Eye (tissue), 1 donor: Measurements from ENCODE around the gene INPP5E.
A peak's percentile ranks its signal among the peaks of the same experiment; 100 is the strongest.
"Not testable (repeated sequence)": the region's sequence is repeated elsewhere in the genome, so short reads cannot be mapped to it uniquely, and the experiment has no call there.

ENCODE experiments used
- DNase-seq: peaks from one replicate; pipeline ENCODE4 v3.0.0-alpha.2; 2015

INPP5E gene

DNA sequence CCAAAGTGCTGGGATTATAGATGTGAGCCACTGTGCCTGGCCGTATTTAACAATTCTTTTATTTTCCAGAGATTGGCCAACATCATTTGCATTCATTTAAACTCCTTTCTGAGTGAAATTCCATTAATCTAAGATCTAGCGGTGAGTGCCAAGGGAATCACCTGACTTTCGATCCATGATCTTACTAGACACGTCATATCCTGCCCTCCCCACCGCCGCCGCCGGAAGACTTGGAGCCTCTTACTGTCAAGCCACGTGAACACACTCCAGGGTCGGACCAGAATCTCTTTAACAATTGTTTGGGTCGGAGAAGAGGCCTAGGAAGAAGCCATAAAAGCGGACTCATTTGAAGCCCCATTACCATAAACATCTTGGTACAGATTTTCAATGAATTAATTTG, 12.9 kb downstream of the INPP5E start:
- DNase-seq: no peak

DNA sequence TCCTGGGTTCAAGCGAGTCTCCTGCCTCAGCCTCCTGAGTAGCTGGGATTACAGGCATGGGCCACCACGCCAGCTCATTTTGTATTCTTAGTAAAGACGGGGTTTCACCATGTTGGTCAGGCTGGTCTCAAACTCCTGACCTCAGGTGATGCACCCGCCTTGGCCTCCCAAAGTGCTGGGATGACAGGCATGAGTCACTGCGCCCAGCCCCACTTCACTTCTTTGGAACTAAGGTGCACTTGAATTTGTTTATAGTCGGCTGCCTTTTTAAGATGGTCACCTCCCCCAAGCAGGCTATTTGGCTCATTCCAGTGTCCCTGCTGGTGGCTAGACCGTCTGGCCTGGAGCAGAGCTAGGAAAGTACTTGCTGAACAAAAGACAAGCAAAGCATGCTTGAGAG, 14.3 kb downstream of the INPP5E start:
- DNase-seq: not testable (repeated sequence)

- DNase-seq: no peak
Observed at GRCh38 chr9:136424750-136425362, 14.8 kb downstream of the INPP5E start.

- DNase-seq: no peak
Observed at GRCh38 chr9:136423432-136424146, 16.1 kb downstream of the INPP5E start.

- DNase-seq: no peak
Observed at GRCh38 chr9:136422876-136423275, 16.8 kb downstream of the INPP5E start.

GRCh38 chr9:136421791-136422190, 17.9 kb downstream of the INPP5E start:
- no peak for DNase-seq

DNA sequence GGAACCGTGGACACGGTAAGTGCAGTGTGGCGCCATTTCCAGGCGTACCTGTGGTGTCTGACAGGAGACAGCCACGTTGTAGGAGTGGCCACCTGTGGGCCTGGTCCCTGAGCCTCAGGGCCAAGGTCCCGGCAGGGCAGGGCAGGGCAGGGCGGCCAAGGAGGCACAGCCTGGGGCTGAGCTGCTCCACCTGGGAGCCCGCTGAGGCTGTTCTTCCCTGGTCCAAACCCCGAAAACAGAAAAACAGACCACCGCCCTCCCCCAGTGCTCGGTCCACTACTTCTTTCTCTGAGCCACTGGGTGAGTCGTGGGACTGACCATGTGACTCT, 20.6 kb downstream of the INPP5E start:
- DNase-seq: no peak

- no peak for DNase-seq
Observed at GRCh38 chr9:136418182-136419091, 21.2 kb downstream of the INPP5E start.

- DNase-seq: no peak
Observed at GRCh38 chr9:136416914-136417313, 22.7 kb downstream of the INPP5E start.

- no peak for DNase-seq
Observed at GRCh38 chr9:136416427-136416826, 23.2 kb downstream of the INPP5E start.

DNA sequence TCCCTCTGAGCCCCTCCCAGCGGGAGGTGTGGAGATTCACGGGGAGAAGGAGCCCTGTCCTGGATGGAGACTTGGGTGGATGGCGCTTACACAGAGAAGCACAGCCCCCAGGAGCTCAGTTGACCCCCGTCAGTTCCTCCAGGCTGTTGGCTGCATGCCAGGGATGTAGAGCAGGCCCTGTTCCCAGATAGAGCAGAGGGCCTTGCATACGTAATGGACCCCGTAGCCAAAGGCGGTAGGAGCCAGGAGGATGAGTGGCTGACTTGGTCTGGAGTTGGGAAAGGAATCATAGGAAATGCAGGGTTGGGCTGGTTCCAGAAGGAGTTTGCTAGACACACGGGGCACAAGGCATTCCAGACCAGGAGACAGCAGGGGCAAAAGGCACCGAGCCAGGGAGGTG, 26.7 kb downstream of the INPP5E start:
- DNase-seq: no peak

DNA sequence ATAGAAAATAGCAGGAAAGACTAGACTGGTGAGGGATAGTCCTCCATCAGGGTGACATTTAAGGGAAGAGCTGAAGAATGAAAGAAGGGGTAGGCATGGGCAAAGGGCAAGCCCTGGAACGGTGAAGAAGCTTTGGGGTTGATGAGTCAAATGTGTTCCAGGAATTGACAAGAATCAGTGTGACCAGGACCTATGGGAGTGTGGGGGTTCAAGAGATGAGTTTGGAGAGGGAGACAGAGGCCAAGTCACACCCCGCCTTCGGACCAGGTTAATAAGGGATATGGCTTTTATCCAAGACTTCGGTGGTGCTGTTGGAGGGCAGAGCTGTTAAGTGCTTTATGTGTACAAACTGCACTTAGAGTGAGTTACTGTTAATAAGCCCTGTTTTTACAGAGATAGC, 28.3 kb downstream of the INPP5E start:
- no peak for DNase-seq

DNA sequence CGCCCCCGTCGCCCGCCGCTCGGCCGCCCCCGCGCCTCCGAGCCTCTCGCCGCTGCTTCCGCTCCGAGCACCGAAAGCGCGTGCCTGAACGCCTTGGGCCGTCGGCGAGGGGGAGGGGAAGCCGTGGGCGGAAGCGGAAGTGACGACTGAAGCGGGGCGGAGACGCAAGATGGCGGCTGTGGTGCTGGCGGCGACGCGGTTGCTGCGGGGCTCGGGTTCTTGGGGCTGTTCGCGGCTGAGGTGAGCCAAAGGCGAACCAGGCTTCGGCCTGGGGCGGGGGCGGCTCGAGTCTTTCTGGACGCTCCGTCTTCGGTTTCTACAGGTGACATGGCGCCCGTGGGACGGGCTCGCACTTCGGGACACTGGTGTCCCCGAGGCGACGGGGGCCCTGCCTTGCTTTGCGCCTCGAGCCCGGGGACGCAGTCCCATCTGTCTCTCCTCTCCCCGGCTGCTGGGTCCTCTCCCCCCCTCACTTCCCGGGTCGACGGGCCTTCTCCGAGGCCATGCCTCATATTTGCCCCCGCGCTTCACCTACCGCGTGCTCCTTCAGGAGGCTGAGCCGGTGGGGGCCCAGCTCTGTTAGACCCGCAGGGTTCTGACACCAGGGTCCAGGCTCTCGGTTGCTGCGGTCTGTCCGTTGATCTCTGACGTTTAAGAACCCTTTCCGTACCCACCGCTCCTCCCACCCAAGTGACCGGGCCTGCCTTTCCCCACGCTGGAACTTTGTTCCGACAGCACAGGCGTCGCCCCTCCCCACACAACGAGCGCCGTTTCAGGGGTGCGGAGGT, 29.0 kb downstream of the INPP5E start, which contains the start of the genes ENTR1 and PMPCA:
Gene ENTR1 (minus strand): TSS at position 115 of the 788 bp plus-strand sequence. CDS start 217 bp downstream, outside the sequence.
Gene PMPCA (plus strand): TSS at position 159 of the 788 bp plus-strand sequence. CDS start 11 bp downstream, at position 170.
- DNase-seq: peak; percentile 97

GRCh38 chr9:136409557-136410455, 29.8 kb downstream of the INPP5E start:
- DNase-seq: peak; percentile 60

- DNase-seq: no peak
Observed at GRCh38 chr9:136407911-136408310, 31.7 kb downstream of the INPP5E start.

GRCh38 chr9:136407061-136407460, 32.6 kb downstream of the INPP5E start:
- DNase-seq: not testable (repeated sequence)

DNA sequence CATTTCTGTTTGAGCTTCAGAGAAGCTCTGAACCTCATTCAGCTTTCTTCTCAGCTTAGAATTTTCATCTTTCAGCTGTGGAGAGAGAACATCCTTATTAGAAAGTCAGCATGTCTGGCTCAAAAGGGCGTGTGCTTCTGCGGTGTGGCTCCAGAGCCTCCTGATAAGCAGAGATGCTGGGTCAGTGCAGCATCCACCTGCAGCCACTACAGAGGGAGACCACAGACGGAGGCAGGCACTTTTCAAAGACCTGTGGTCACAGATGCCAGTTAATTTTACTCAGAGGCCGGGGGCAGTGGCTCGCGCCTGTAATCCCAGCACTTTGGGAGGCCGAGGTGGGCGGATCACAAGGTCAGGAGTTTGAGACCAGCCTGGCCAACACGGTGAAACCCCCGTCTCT, 33.7 kb downstream of the INPP5E start:
- DNase-seq: not testable (repeated sequence)

GRCh38 chr9:136405481-136405880, 34.2 kb downstream of the INPP5E start:
- DNase-seq: no peak

DNA sequence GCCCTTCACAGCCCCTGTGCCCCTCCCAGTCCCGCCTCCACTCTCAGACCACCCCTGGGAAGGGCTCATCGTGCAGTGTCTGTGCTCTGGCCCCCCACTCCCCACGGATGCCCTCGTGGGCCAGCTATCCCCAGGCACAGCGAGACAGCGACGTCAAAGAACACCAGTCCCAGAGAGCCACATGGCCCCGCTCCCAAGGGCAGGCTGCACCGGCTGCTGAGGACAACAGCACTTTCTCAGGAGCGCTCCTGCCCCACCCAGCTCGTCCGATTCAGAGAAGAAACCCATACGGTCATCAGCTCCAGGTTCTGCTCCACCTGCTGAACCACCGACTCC, 34.9 kb downstream of the INPP5E start:
- DNase-seq: no peak

- DNase-seq: no peak
Observed at GRCh38 chr9:136403915-136404800, 35.5 kb downstream of the INPP5E start.

GRCh38 chr9:136403538-136403914, 36.1 kb downstream of the INPP5E start:
- DNase-seq: no peak
